ENCODE measurements around the gene PROSER1. TPM values are rescaled to one million over a fixed set of nuclear protein-coding genes. Genes with fewer than 3 reads are reported as not detected.
"Not testable (repeated sequence)": the region's sequence is repeated elsewhere in the genome, so short reads cannot be mapped to it uniquely, and the experiment has no call there.

The PROSER1 gene
- total RNA-seq: 10 to 100 TPM in 3 of 4 donors, 1 to 10 TPM in 1; 3.8 to 47.3 (median 21.1) TPM

- peak in 1 of 2 donors; percentile 39 for TF ChIP-seq POLR2A (IDR thresholded peaks at IDR 0.05)
- TF ChIP-seq CTCF (IDR thresholded peaks at IDR 0.05): no peak
- no peaks in the 10 kb centered on the region for H3K4me1 ChIP-seq
- no peaks in the 10 kb centered on the region for H3K27me3 ChIP-seq
- H3K36me3 ChIP-seq: no peaks in the 10 kb centered on the region
- peak within 1 kb of the TSS; percentile 92 to 98 for H3K4me3 ChIP-seq
- H3K27ac ChIP-seq: peak within 1 kb of the TSS; percentile 84 to 90
- no peaks in the 10 kb centered on the region for H3K9me3 ChIP-seq
- peak; percentile 93 to 95 for DNase-seq
- intact Hi-C loops (cut with DNase I; ENCODE audit: low total_unique reads): no loop called here
These were observed at the start of gene PROSER1, which contains the start of gene NHLRC3 for GRCh38 chr13:39037880-39038568. TSS of gene PROSER1 (minus strand) at chr13:39038089. CDS start at chr13:39037242, 847 bp downstream. TSS of gene NHLRC3 (plus strand) at chr13:39038456. CDS start at chr13:39038640, 184 bp downstream.

- intact Hi-C loops (cut with DNase I; ENCODE audit: low total_unique reads); H3K27me3 ChIP-seq; DNase-seq; H3K36me3 ChIP-seq; H3K9me3 ChIP-seq; H3K4me3 ChIP-seq; H3K27ac ChIP-seq; H3K4me1 ChIP-seq: not testable (repeated sequence)
These were observed 48.5 kb upstream of the PROSER1 start for GRCh38 chr13:39086251-39086945.

- Histone ChIP-seq H3K27ac (no peak overlapping the region), H3K4me1 (no peaks in the 10 kb centered on the region), H3K27me3 (no peaks in the 10 kb centered on the region), H3K9me3 (no peaks in the 10 kb centered on the region), H3K36me3 (no peaks in the 10 kb centered on the region), H3K4me3 (no peak overlapping the region)
- intact Hi-C loops (cut with DNase I; ENCODE audit: low total_unique reads): no loop called here
- DNase-seq: no peak
- TF ChIP-seq POLR2A (IDR thresholded peaks at IDR 0.05): no peak
- TF ChIP-seq CTCF (IDR thresholded peaks at IDR 0.05): no peak
These were observed 36.1 kb upstream of the PROSER1 start for GRCh38 chr13:39073983-39074382.

GRCh38 chr13:39072842-39073241 is 35.0 kb upstream of the PROSER1 start:
- H3K27ac ChIP-seq: no peak overlapping the region
- intact Hi-C loops (cut with DNase I; ENCODE audit: low total_unique reads): no loop called here
- no peak for DNase-seq
- H3K9me3 ChIP-seq: no peaks in the 10 kb centered on the region
- no peaks in the 10 kb centered on the region for H3K4me1 ChIP-seq
- no peaks in the 10 kb centered on the region for H3K27me3 ChIP-seq
- no peaks in the 10 kb centered on the region for H3K36me3 ChIP-seq
- H3K4me3 ChIP-seq: no peak overlapping the region
- TF ChIP-seq CTCF (IDR thresholded peaks at IDR 0.05) (no peak), POLR2A (IDR thresholded peaks at IDR 0.05) (no peak)

- H3K36me3 ChIP-seq: no peaks in the 10 kb centered on the region
- TF ChIP-seq CTCF (IDR thresholded peaks at IDR 0.05): no peak
- TF ChIP-seq POLR2A (IDR thresholded peaks at IDR 0.05): no peak
- intact Hi-C loops (cut with DNase I; ENCODE audit: low total_unique reads): no loop called here
These were observed 24.1 kb upstream of the PROSER1 start for GRCh38 chr13:39062004-39062403.

More at GRCh38 chr13:39062004-39062403, 24.1 kb upstream of the PROSER1 start:
- no peak for DNase-seq
- H3K27ac ChIP-seq: no peak overlapping the region
- H3K27me3 ChIP-seq: no peaks in the 10 kb centered on the region
- no peaks in the 10 kb centered on the region for H3K4me1 ChIP-seq
- no peak overlapping the region for H3K4me3 ChIP-seq
- no peaks in the 10 kb centered on the region for H3K9me3 ChIP-seq
